ENCODE results near the gene LMNA. TPM values are rescaled to one million over a fixed set of nuclear protein-coding genes. Genes with fewer than 3 reads are reported as not detected.

The LMNA gene
- total RNA-seq, 2 experiments from 2014 or later, result 6.5 to 14.3 TPM

- H4K20me1 ChIP-seq (ENCODE audit: insufficient read depth, low read length), result no peaks in the 10 kb centered on the region
- intact Hi-C loops (cut with micrococcal nuclease; ENCODE audit: unreplicated experiment), result no loop called here
- H3K79me2 ChIP-seq (ENCODE audit: insufficient read depth, low read depth, low read length), result no peaks in the 10 kb centered on the region
- H3K36me3 ChIP-seq (ENCODE audit: insufficient read depth, low read length), result no peaks in the 10 kb centered on the region
- no peaks in the 10 kb centered on the region for H3K9me3 ChIP-seq (ENCODE audit: low read length)
- no peak overlapping the region for H3K4me2 ChIP-seq (ENCODE audit: low read length)
- CTCF ChIA-PET (ENCODE audit: unreplicated experiment), result interaction anchor here (0.5 kb wide), 1 partner anchor 285 kb away, joined by 7 read pairs; no protein-coding TSS in a partner anchor
- BruUV-seq (replicated peaks), result no TSS peak
- TF ChIP-seq, protein P1, sequence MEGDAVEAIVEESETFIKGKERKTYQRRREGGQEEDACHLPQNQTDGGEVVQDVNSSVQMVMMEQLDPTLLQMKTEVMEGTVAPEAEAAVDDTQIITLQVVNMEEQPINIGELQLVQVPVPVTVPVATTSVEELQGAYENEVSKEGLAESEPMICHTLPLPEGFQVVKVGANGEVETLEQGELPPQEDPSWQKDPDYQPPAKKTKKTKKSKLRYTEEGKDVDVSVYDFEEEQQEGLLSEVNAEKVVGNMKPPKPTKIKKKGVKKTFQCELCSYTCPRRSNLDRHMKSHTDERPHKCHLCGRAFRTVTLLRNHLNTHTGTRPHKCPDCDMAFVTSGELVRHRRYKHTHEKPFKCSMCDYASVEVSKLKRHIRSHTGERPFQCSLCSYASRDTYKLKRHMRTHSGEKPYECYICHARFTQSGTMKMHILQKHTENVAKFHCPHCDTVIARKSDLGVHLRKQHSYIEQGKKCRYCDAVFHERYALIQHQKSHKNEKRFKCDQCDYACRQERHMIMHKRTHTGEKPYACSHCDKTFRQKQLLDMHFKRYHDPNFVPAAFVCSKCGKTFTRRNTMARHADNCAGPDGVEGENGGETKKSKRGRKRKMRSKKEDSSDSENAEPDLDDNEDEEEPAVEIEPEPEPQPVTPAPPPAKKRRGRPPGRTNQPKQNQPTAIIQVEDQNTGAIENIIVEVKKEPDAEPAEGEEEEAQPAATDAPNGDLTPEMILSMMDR (conservative IDR thresholded peaks at IDR 0.05; ENCODE audit: low read length), result no peak
- no peak for TF ChIP-seq EZH2phosphoT487 (IDR thresholded peaks at IDR 0.05; ENCODE audit: borderline replicate concordance, low read depth, low read length)
- no peaks in the 10 kb centered on the region for H3K4me1 ChIP-seq (ENCODE audit: insufficient read depth, low read length, poor library complexity, severe bottlenecking)
- H2AFZ ChIP-seq (ENCODE audit: low read length), result no peak overlapping the region
- no peaks in the 10 kb centered on the region for H3K9me2 ChIP-seq (ENCODE audit: insufficient read depth, low read length)
- no peak for DNase-seq (ENCODE audit: low spot score)
- POLR2A ChIA-PET, result interaction anchor here (1.0 to 1.2 kb wide), 2 partner anchors 10 to 12 kb away, joined by 3 to 4 read pairs; no protein-coding TSS in a partner anchor
- no peak overlapping the region for H3K4me3 ChIP-seq (ENCODE audit: low read depth, low read length, poor library complexity, severe bottlenecking)
- no peak overlapping the region for H3K27ac ChIP-seq (ENCODE audit: low read depth, low read length, poor library complexity, severe bottlenecking)
Measured at GRCh38 chr1:156118177-156118868, 3.8 kb downstream of the LMNA start.

DNA sequence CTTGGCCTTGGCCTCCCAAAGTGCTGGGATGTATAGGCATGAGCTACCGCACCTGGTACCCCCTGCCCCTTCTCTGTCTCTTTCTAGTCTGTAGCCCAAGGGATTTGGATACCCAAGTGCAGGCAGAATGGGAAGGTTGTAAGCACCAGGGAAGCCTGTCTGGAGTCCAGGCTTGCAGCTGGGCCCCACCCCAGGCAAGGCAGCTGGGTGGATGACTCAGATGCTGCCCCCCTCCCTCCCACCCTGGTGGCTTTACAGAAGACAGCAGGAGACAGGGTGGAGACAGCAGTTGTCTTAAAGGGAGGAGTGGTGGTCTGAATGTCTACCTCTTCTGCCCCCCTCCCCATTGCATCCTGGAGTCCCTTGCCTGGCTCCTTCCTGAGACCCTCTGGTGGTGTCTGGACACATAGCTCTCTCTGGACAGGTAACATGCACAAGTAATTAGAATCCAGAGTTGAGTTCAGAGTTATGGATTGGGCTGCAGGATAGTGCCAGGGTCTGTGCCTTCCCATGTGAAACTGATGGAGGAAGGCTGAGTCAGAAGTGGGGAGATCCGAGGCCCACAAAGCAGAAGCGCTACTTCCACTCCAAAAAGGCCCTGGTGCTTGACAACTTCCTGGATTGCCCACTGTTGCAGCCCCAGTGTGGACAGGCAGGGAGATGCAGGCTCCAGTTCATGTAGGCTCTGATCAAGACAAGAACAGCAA, 5.1 kb downstream of the LMNA start:
- H3K9me2 ChIP-seq (ENCODE audit: insufficient read depth, low read length), result no peaks in the 10 kb centered on the region
- no peaks in the 10 kb centered on the region for H4K20me1 ChIP-seq (ENCODE audit: insufficient read depth, low read length)
- no peak overlapping the region for H3K4me2 ChIP-seq (ENCODE audit: low read length)
- no peak overlapping the region for H3K27ac ChIP-seq (ENCODE audit: low read depth, low read length, poor library complexity, severe bottlenecking)
- H3K9me3 ChIP-seq (ENCODE audit: low read length), result no peaks in the 10 kb centered on the region
- BruUV-seq (replicated peaks), result no TSS peak
- peak; percentile 21 for DNase-seq (ENCODE audit: low spot score)
- H3K4me1 ChIP-seq (ENCODE audit: insufficient read depth, low read length, poor library complexity, severe bottlenecking), result peaks cover 4% of the 10 kb centered on the region
- ChIA-PET POLR2A (interaction anchor here (1.2 kb wide), 1 partner anchor 10 kb away, joined by 3 read pairs; no protein-coding TSS in a partner anchor), CTCF (ENCODE audit: unreplicated experiment) (interaction anchor here (1.3 kb wide), 1 partner anchor 9 kb away, joined by 3 read pairs; no protein-coding TSS in a partner anchor)
- H2AFZ ChIP-seq (ENCODE audit: low read length), result no peak overlapping the region
- no peak for TF ChIP-seq EZH2phosphoT487 (IDR thresholded peaks at IDR 0.05; ENCODE audit: borderline replicate concordance, low read depth, low read length)
- TF ChIP-seq, protein P1 (conservative IDR thresholded peaks at IDR 0.05; ENCODE audit: low read length), result no peak
- intact Hi-C loops (cut with micrococcal nuclease; ENCODE audit: unreplicated experiment), result loop anchor here (10.0 kb wide), 1 partner anchor 325 kb away; no protein-coding TSS in a partner anchor
- no peaks in the 10 kb centered on the region for H3K36me3 ChIP-seq (ENCODE audit: insufficient read depth, low read length)
- H3K4me3 ChIP-seq (ENCODE audit: low read depth, low read length, poor library complexity, severe bottlenecking), result no peak overlapping the region
- no peaks in the 10 kb centered on the region for H3K79me2 ChIP-seq (ENCODE audit: insufficient read depth, low read depth, low read length)

Measured in OCI-LY7 (cell line).